IMR-90 (cell line): ENCODE results near the gene CD38. TPM values are rescaled to one million over a fixed set of nuclear protein-coding genes. Genes with fewer than 3 reads are reported as not detected.

Experiments
- ATAC-seq: fragments of 200-7000 bp; cut with Tn5 transposase; 2 replicates; pipeline ENCODE4 v1.9.1; 2020; ENCODE audit warnings: low read depth, mild to moderate bottlenecking, moderate library complexity
- BruUV-seq: library from RNA; stranded (reverse); fragments of 400-500 nt; replicated peaks from 2 replicates; lab custom pipeline; 2021; lab: Mats Ljungman, UMichigan
- CTCF ChIA-PET: fragments of 300-600 bp; formaldehyde crosslinking; extraction: SDS; loops from one replicate; lab custom pipeline; 2021; ENCODE audit warnings: antibody characterized with exemption; lab: Yijun Ruan, JAX
- POLR2A ChIA-PET: fragments of 300-600 bp; sonication (Branson Sonifier 250); formaldehyde crosslinking; loops from one replicate; lab custom pipeline; 2022; ENCODE audit warnings: antibody characterized with exemption; ENCODE audit not compliant: unreplicated experiment; lab: Charles Lee
- DNase-seq: peaks from one replicate; pipeline ENCODE4 v3.0.0; 2013
- H2AFZ ChIP-seq: replicated peaks from 2 replicates; pipeline ENCODE3; 2013; ENCODE audit warnings: low read length, mild to moderate bottlenecking; ENCODE audit not compliant: poor library complexity
- H2AK5ac ChIP-seq: 2 replicates; pipeline ENCODE4 v1.6.1; 2013; ENCODE audit warnings: low read depth, low read length, inconsistent platforms
- H2AK9ac ChIP-seq: replicated peaks from 2 replicates; pipeline ENCODE3; 2013; ENCODE audit warnings: mild to moderate bottlenecking, low read depth, low read length, moderate library complexity; ENCODE audit not compliant: poor library complexity
- H2BK120ac ChIP-seq: 2 replicates; pipeline ENCODE4 v1.6.1; 2013; ENCODE audit warnings: low read depth, low read length, inconsistent platforms
- H2BK15ac ChIP-seq: 3 replicates; pipeline ENCODE4 v1.6.1; 2013; ENCODE audit warnings: low read depth, low read length, inconsistent platforms
- H2BK20ac ChIP-seq: 2 replicates; pipeline ENCODE4 v1.6.1; 2013; ENCODE audit warnings: low read depth, mild to moderate bottlenecking, inconsistent platforms, low read length, moderate library complexity
- H2BK5ac ChIP-seq: 2 replicates; pipeline ENCODE4 v1.6.1; 2013; ENCODE audit warnings: mild to moderate bottlenecking, low read depth, low read length, inconsistent platforms; ENCODE audit not compliant: poor library complexity, severe bottlenecking
- H3K14ac ChIP-seq: replicated peaks from 2 replicates; pipeline ENCODE4 v1.6.1; 2013; ENCODE audit warnings: low read depth, low read length, inconsistent platforms
- H3K18ac ChIP-seq: 2 replicates; pipeline ENCODE4 v1.6.1; 2013; ENCODE audit warnings: low read depth, low read length, control low read depth
- H3K23ac ChIP-seq: 2 replicates; pipeline ENCODE4 v1.6.1; 2013; ENCODE audit warnings: low read depth, low read length, inconsistent platforms
- H3K27ac ChIP-seq: 2 replicates; pipeline ENCODE4 v1.5.1; 2013; ENCODE audit warnings: mild to moderate bottlenecking, control low read depth, low read length; ENCODE audit not compliant: insufficient read depth
- H3K27me3 ChIP-seq: 2 replicates; pipeline ENCODE4 v1.6.1; 2013; ENCODE audit warnings: low read length; ENCODE audit not compliant: control insufficient read depth, insufficient read depth
- H3K36me3 ChIP-seq: 2 replicates; pipeline ENCODE4 v1.6.1; 2013; ENCODE audit warnings: low read length, mixed read lengths; ENCODE audit not compliant: control insufficient read depth, insufficient read depth
- H3K4ac ChIP-seq: 2 replicates; pipeline ENCODE4 v1.6.1; 2013; ENCODE audit warnings: low read depth, low read length, inconsistent platforms
- H3K4me1 ChIP-seq: 2 replicates; pipeline ENCODE4 v1.6.1; 2013; ENCODE audit warnings: low read length, mixed read lengths; ENCODE audit not compliant: control insufficient read depth, insufficient read depth
- H3K4me2 ChIP-seq: 2 replicates; pipeline ENCODE4 v1.6.1; 2013; ENCODE audit warnings: low read depth, mild to moderate bottlenecking, control low read depth, low read length, moderate library complexity
- H3K4me3 ChIP-seq: 2 replicates; pipeline ENCODE4 v1.5.1; 2013; ENCODE audit warnings: low read depth, mild to moderate bottlenecking, control low read depth, low read length, moderate library complexity; ENCODE audit not compliant: insufficient read depth
- H3K56ac ChIP-seq: 2 replicates; pipeline ENCODE4 v1.6.1; 2013; ENCODE audit warnings: low read length, inconsistent platforms; ENCODE audit not compliant: insufficient read depth; ENCODE audit errors: extremely low read depth
- H3K79me1 ChIP-seq, 2 experiments: 2 replicates each; pipeline ENCODE4 v1.6.1; 2013; ENCODE audit warnings: low read length in 2 of 2, inconsistent platforms in 1 of 2, low read depth in 1 of 2
- H3K9ac ChIP-seq: 2 replicates; pipeline ENCODE4 v1.6.1; 2013; ENCODE audit warnings: low read depth, low read length, control low read depth
- H3K9me1 ChIP-seq: 2 replicates; pipeline ENCODE4 v1.6.1; 2013; ENCODE audit warnings: low read length, inconsistent platforms; ENCODE audit not compliant: insufficient read depth
- H3K9me3 ChIP-seq: 2 replicates; pipeline ENCODE4 v1.6.1; 2013; ENCODE audit warnings: low read length; ENCODE audit not compliant: control insufficient read depth, insufficient read depth
- H4K20me1 ChIP-seq: 2 replicates; pipeline ENCODE4 v1.6.1; 2013; ENCODE audit warnings: low read length, inconsistent platforms; ENCODE audit not compliant: insufficient read depth
- H4K5ac ChIP-seq: 2 replicates; pipeline ENCODE4 v1.6.1; 2013; ENCODE audit warnings: mild to moderate bottlenecking, low read depth, low read length, control low read depth
- H4K8ac ChIP-seq, 2 experiments: 2 replicates each; pipeline ENCODE4 v1.6.1; 2013; ENCODE audit warnings: low read depth in 2 of 2, low read length in 2 of 2, control low read depth in 1 of 2, inconsistent platforms in 1 of 2
- H4K91ac ChIP-seq: 2 replicates; pipeline ENCODE4 v1.6.1; 2013; ENCODE audit warnings: low read depth, low read length, inconsistent platforms; ENCODE audit not compliant: insufficient read depth
- BHLHE40 ChIP-seq: fragments of 150-350 bp; IDR thresholded peaks from 2 replicates; pipeline ENCODE4 v1.6.1; 2016; ENCODE audit warnings: mild to moderate bottlenecking, low read depth, low read length
- CEBPB ChIP-seq: IDR thresholded peaks from 2 replicates; pipeline ENCODE4 v1.6.1; 2012; ENCODE audit warnings: low read depth, low read length, improper control_type of control experiment
- CHD1 ChIP-seq: IDR thresholded peaks from 2 replicates; pipeline ENCODE4 v1.6.1; 2012; ENCODE audit warnings: low read depth, low read length, improper control_type of control experiment
- FOS ChIP-seq: fragments of 150-350 bp; IDR thresholded peaks from 2 replicates; pipeline ENCODE4 v1.6.1; 2016; ENCODE audit warnings: low read depth, low read length
- MAFK ChIP-seq: IDR thresholded peaks from 2 replicates; pipeline ENCODE4 v1.6.1; 2012; ENCODE audit warnings: low read depth, low read length, improper control_type of control experiment
- MAZ ChIP-seq: IDR thresholded peaks from 2 replicates; pipeline ENCODE4 v1.6.1; 2012; ENCODE audit warnings: low read depth, mild to moderate bottlenecking, low read length, improper control_type of control experiment, moderate library complexity, borderline replicate concordance
- MXI1 ChIP-seq: IDR thresholded peaks from 2 replicates; pipeline ENCODE4 v1.6.1; 2012; ENCODE audit warnings: low read depth, mild to moderate bottlenecking, low read length, moderate library complexity, borderline replicate concordance
- NFE2L2 ChIP-seq: fragments of 150-350 bp; IDR thresholded peaks from 2 replicates; pipeline ENCODE4 v1.6.1; 2016; ENCODE audit warnings: low read depth, mild to moderate bottlenecking, low read length
- POLR2A ChIP-seq: IDR thresholded peaks from 2 replicates; pipeline ENCODE4 v1.6.1; 2012; ENCODE audit warnings: mild to moderate bottlenecking, low read depth, low read length
- RAD21 ChIP-seq: IDR thresholded peaks from 2 replicates; pipeline ENCODE4 v1.6.1; 2012; ENCODE audit warnings: low read length, improper control_type of control experiment
- RCOR1 ChIP-seq: IDR thresholded peaks from 2 replicates; pipeline ENCODE4 v1.6.1; 2012; ENCODE audit warnings: mild to moderate bottlenecking, low read length, improper control_type of control experiment; ENCODE audit not compliant: insufficient replicate concordance
- RFX5 ChIP-seq: IDR thresholded peaks from 2 replicates; pipeline ENCODE4 v1.8.0; 2012; ENCODE audit warnings: low read depth, mild to moderate bottlenecking, low read length, moderate library complexity
- SMC3 ChIP-seq: fragments of 150-350 bp; IDR thresholded peaks from 2 replicates; pipeline ENCODE4 v1.6.1; 2016; ENCODE audit warnings: low read depth, mild to moderate bottlenecking, antibody characterized with exemption, low read length, moderate library complexity
- WGBS, 2 experiments: methylation state at CpG; one replicate each; pipeline versions ENCODE4 v1.1.5 to v1.1.7; 2013; ENCODE audit warnings: missing lambda C conversion rate in 2 of 2; ENCODE audit not compliant: insufficient read length in 1 of 2; ENCODE audit errors: extremely low coverage in 2 of 2; 5-methylcytosine and 5-hydroxymethylcytosine counted together
- dilution Hi-C: fragments of 300-500 bp; cut with HindIII; formaldehyde crosslinking; loops from one replicate; pipeline ENCODE4 v1.14.3; 2018; ENCODE audit warnings: low sequenced_read_pairs; ENCODE audit not compliant: unreplicated experiment
- in situ Hi-C: fragments of 300-500 bp; cut with MboI; formaldehyde crosslinking; loops from 3 replicates; pipeline ENCODE4 v1.14.3; 2019; ENCODE audit warnings: low sequenced_read_pairs, inconsistent platforms, mixed read lengths
- intact Hi-C: fragments of 100-400 bp; cut with micrococcal nuclease; formaldehyde crosslinking; loops from 2 replicates; pipeline ENCODE4 v1.10.0; 2022
- polyA plus RNA-seq, 3 experiments: library from polyadenylated mRNA; depleted of rRNA; stranded (reverse); fragments of >200 nt; gene quantifications; 2 replicates each; pipeline ENCODE4 v1.2.3, GENCODE V29; 2012; ENCODE audit warnings: low replicate concordance in 1 of 3
- total RNA-seq: library from RNA; depleted of rRNA; stranded (reverse); fragments of >200 nt; gene quantifications from 2 replicates; pipeline ENCODE4 v1.2.3, GENCODE V29; 2012
- TF ChIP-seq, protein P1 (sequence below): fragments of 150-350 bp; IDR thresholded peaks from 2 replicates; pipeline ENCODE4 v1.6.1; 2016; ENCODE audit warnings: low read depth, mild to moderate bottlenecking, low read length, moderate library complexity, borderline replicate concordance
- TF ChIP-seq, protein P2 (sequence below): conservative IDR thresholded peaks from 2 replicates; pipeline ENCODE4 v1.5.1; 2012; ENCODE audit warnings: mild to moderate bottlenecking, low read depth, low read length, improper control_type of control experiment
- TF ChIP-seq, protein P3 (sequence below): fragments of 150-350 bp; IDR thresholded peaks from 2 replicates; pipeline ENCODE4 v1.6.1; 2017; ENCODE audit warnings: mild to moderate bottlenecking, antibody characterized with exemption, low read length, low read depth

CD38 gene
- total and polyA plus RNA-seq, 2 of the 4 experiments (the other 2 are of a cell fraction) = not detected

DNA sequence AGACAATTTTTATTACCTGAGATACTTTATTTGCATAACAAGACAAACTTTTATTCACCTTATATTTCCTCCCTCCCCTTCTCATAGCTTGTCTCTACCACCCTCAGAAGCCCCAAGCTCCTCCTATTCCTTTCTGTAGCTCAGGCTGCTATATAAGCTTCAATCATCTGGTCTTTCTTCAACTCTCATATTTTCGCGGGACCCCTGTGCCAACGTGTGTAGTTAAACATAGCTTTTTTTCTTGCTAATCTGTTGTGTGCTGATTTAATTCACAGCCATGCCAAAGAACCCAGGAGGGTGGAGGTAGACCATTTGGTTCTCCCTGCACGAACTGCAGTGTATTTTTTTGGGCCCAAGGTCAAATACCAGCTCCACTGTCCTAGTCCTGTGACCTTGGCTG is 21.1 kb upstream of the CD38 start:
- H3K36me3 ChIP-seq = no peaks in the 10 kb centered on the region
- H3K79me1 ChIP-seq = no peaks in the 10 kb centered on the region
- no peak overlapping the region for H3K4me3 ChIP-seq
- H4K5ac ChIP-seq = no peak overlapping the region
- intact Hi-C loops (no loop called here), dilution Hi-C loops (no loop called here), in situ Hi-C loops (no loop called here)
- no peak overlapping the region for H3K27ac ChIP-seq
- H2AFZ ChIP-seq = no peak overlapping the region
- no peak overlapping the region for H2BK15ac ChIP-seq
- H3K4ac ChIP-seq = no peak overlapping the region
- DNase-seq = no peak
- TF ChIP-seq NFE2L2 (no peak), FOS (no peak), MAZ (no peak), RFX5 (no peak), RAD21 (no peak), BHLHE40 (no peak), CHD1 (no peak), POLR2A (no peak), MAFK (no peak), CEBPB (no peak), MXI1 (no peak), RCOR1 (no peak), SMC3 (no peak)
- TF ChIP-seq, protein P1, sequence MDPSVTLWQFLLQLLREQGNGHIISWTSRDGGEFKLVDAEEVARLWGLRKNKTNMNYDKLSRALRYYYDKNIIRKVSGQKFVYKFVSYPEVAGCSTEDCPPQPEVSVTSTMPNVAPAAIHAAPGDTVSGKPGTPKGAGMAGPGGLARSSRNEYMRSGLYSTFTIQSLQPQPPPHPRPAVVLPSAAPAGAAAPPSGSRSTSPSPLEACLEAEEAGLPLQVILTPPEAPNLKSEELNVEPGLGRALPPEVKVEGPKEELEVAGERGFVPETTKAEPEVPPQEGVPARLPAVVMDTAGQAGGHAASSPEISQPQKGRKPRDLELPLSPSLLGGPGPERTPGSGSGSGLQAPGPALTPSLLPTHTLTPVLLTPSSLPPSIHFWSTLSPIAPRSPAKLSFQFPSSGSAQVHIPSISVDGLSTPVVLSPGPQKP = no peak
- TF ChIP-seq, protein P2, sequence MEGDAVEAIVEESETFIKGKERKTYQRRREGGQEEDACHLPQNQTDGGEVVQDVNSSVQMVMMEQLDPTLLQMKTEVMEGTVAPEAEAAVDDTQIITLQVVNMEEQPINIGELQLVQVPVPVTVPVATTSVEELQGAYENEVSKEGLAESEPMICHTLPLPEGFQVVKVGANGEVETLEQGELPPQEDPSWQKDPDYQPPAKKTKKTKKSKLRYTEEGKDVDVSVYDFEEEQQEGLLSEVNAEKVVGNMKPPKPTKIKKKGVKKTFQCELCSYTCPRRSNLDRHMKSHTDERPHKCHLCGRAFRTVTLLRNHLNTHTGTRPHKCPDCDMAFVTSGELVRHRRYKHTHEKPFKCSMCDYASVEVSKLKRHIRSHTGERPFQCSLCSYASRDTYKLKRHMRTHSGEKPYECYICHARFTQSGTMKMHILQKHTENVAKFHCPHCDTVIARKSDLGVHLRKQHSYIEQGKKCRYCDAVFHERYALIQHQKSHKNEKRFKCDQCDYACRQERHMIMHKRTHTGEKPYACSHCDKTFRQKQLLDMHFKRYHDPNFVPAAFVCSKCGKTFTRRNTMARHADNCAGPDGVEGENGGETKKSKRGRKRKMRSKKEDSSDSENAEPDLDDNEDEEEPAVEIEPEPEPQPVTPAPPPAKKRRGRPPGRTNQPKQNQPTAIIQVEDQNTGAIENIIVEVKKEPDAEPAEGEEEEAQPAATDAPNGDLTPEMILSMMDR = no peak
- TF ChIP-seq, protein P3, sequence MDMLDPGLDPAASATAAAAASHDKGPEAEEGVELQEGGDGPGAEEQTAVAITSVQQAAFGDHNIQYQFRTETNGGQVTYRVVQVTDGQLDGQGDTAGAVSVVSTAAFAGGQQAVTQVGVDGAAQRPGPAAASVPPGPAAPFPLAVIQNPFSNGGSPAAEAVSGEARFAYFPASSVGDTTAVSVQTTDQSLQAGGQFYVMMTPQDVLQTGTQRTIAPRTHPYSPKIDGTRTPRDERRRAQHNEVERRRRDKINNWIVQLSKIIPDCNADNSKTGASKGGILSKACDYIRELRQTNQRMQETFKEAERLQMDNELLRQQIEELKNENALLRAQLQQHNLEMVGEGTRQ = no peak
- no peaks in the 10 kb centered on the region for H4K20me1 ChIP-seq
- H3K9ac ChIP-seq = no peak overlapping the region
- no peak overlapping the region for H3K18ac ChIP-seq
- H2BK120ac ChIP-seq = no peak overlapping the region
- no peak overlapping the region for H2BK20ac ChIP-seq
- ChIA-PET CTCF (interaction anchor here (0.6 kb wide), 1 partner anchor 13 kb away, joined by 3 read pairs; no protein-coding TSS in a partner anchor), POLR2A (no interaction called here)
- BruUV-seq = no TSS peak
- no peak overlapping the region for H2AK9ac ChIP-seq
- no peaks in the 10 kb centered on the region; the same call in 1 of the 2 replicates for H3K27me3 ChIP-seq
- H2AK5ac ChIP-seq = no peak overlapping the region
- H3K9me3 ChIP-seq = no peaks in the 10 kb centered on the region
- no CpG with 5 or more reads among the region's 4 CpGs for WGBS, 2 experiments
- no peak for ATAC-seq
- no peaks in the 10 kb centered on the region for H3K9me1 ChIP-seq
- no peak overlapping the region for H4K8ac ChIP-seq
- no peaks in the 10 kb centered on the region; the same call in 1 of the 2 replicates for H3K4me1 ChIP-seq
- H3K4me2 ChIP-seq = no peak overlapping the region
- no peak overlapping the region for H4K91ac ChIP-seq
- no peak overlapping the region for H3K56ac ChIP-seq
- no peak overlapping the region for H2BK5ac ChIP-seq
- H3K23ac ChIP-seq = no peak overlapping the region
- no peak overlapping the region for H3K14ac ChIP-seq
